ENCODE measurements around the gene CHKB.

DNA sequence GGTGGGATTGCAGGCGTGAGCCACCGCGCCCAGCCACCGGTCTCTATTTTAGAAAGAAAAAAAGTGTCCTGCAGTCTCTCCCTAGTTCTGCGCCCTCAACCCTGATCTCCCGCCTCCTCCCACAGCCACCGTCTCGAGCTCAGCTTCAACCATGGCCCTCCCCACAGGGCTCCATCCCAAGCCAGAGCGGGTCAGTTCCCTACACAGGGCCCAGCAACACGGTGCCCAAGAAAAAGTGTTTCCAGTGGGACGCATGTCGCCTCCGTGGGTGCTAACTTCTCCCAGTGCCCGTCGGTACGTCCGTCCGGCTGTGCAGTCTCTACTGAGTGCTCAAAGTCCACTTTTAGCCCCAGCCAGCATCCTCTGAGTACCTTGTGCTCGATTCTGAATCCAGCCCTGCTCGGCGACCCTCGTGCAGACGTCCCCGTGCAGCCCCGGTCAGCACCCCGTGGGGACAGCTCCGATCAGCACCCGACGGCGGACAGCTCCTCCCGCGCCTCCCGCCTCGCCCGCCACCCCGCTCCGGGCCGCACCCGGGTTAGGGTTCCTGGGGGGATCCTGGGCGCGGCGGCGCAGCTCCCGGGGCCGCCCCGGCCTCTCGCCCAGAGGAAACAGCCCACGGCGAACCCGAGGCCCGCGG lies 17.3 kb upstream of the CHKB start:
- TF ChIP-seq, protein P1, sequence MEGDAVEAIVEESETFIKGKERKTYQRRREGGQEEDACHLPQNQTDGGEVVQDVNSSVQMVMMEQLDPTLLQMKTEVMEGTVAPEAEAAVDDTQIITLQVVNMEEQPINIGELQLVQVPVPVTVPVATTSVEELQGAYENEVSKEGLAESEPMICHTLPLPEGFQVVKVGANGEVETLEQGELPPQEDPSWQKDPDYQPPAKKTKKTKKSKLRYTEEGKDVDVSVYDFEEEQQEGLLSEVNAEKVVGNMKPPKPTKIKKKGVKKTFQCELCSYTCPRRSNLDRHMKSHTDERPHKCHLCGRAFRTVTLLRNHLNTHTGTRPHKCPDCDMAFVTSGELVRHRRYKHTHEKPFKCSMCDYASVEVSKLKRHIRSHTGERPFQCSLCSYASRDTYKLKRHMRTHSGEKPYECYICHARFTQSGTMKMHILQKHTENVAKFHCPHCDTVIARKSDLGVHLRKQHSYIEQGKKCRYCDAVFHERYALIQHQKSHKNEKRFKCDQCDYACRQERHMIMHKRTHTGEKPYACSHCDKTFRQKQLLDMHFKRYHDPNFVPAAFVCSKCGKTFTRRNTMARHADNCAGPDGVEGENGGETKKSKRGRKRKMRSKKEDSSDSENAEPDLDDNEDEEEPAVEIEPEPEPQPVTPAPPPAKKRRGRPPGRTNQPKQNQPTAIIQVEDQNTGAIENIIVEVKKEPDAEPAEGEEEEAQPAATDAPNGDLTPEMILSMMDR (IDR thresholded peaks at IDR 0.05) = no peak
- TF ChIP-seq POLR2A (IDR thresholded peaks at IDR 0.05) = no peak

All from body of pancreas (tissue), 4 donors.